IgD-negative memory B cell (primary cell): ENCODE measurements around the gene AMPD1. TPM values are rescaled to one million over a fixed set of nuclear protein-coding genes. Genes with fewer than 3 reads are reported as not detected.
A peak's percentile ranks its signal among the peaks of the same experiment; 100 is the strongest.

Experiments
- H3K27ac Mint-ChIP-seq, 3 donors: one replicate each; pipeline ENCODE4 v1.8.0; 2020 to 2022; ENCODE audit warnings: mild to moderate bottlenecking in 3 of 3, mixed read lengths in 3 of 3, moderate library complexity in 1 of 3
- H3K27me3 Mint-ChIP-seq: one replicate; pipeline ENCODE4 v1.8.0; 2021; ENCODE audit warnings: mixed read lengths
- H3K36me3 Mint-ChIP-seq: one replicate; pipeline ENCODE4 v1.8.0; 2020; ENCODE audit warnings: mild to moderate bottlenecking, mixed read lengths
- H3K4me1 Mint-ChIP-seq, 3 donors: one replicate each; pipeline ENCODE4 v1.8.0; 2020 to 2022; ENCODE audit warnings: mixed read lengths in 3 of 3, mild to moderate bottlenecking in 1 of 3
- H3K4me3 Mint-ChIP-seq, 4 donors: one replicate each; pipeline ENCODE4 v1.8.0; 2020 to 2022; ENCODE audit warnings: mild to moderate bottlenecking in 4 of 4, mixed read lengths in 4 of 4, moderate library complexity in 3 of 4
- H3K9me3 Mint-ChIP-seq, 3 donors: one replicate each; pipeline ENCODE4 v1.8.0; 2020 to 2021; ENCODE audit warnings: mixed read lengths in 3 of 3, mild to moderate bottlenecking in 1 of 3
- polyA plus RNA-seq: library from polyadenylated mRNA; unstranded; fragments of 300-500 nt; fragmentation: Illumina TruSeq; gene quantifications from one replicate; pipeline ENCODE4 v1.2.3, GENCODE V29; 2021

The AMPD1 gene
- polyA plus RNA-seq, 1 donor from 2014 or later: 0.21 TPM

DNA sequence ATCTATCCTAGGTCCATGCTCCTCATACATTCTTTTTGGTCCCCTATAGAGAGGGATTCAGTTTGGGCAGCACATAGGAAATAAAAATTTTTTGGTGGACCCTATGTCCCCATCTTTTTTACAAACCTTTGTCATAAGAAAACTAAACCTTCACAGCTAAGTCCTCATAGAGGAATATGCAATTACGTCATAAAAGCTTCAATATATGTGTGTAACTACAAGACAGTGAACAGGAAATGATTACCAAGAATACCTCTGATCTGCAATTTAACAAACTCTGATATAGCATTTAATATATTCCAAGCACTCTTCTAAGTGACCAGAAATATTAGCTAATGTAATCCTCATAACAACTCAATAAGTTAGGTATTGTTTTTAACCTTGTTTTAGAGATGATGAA lies 19.2 kb downstream of the AMPD1 start:
- Mint-ChIP-seq H3K27ac (no peak overlapping the region), H3K4me1 (no peaks in the 10 kb centered on the region), H3K4me3 (no peak overlapping the region), H3K36me3 (no peaks in the 10 kb centered on the region), H3K27me3 (peaks cover 14% of the 10 kb centered on the region), H3K9me3 (no peaks in the 10 kb centered on the region)

DNA sequence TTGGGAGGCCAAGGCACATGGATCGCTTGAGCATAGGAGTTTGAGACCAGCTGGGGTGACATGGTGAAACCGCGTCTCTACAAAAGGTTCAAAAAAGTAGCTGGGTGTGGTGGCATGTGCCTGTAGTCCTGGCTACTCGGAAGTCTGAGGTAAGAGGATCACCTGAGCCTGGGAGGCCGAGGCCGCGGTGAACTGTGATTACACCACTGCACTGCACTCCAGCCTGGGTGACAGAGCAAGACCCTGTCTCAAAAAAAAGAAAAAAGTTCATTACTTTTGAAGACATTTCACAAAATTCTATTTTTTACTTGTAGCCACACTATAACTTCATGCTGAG lies 23.4 kb downstream of the AMPD1 start:
- Mint-ChIP-seq H3K4me1 (peaks cover 0 to 8% (median 0%) of the 10 kb centered on the region in 3 donors), H3K36me3 (no peaks in the 10 kb centered on the region), H3K4me3 (peak overlapping the region in 1 of 4 donors; percentile 16), H3K9me3 (no peaks in the 10 kb centered on the region), H3K27ac (no peak overlapping the region), H3K27me3 (peaks cover 14% of the 10 kb centered on the region)

DNA sequence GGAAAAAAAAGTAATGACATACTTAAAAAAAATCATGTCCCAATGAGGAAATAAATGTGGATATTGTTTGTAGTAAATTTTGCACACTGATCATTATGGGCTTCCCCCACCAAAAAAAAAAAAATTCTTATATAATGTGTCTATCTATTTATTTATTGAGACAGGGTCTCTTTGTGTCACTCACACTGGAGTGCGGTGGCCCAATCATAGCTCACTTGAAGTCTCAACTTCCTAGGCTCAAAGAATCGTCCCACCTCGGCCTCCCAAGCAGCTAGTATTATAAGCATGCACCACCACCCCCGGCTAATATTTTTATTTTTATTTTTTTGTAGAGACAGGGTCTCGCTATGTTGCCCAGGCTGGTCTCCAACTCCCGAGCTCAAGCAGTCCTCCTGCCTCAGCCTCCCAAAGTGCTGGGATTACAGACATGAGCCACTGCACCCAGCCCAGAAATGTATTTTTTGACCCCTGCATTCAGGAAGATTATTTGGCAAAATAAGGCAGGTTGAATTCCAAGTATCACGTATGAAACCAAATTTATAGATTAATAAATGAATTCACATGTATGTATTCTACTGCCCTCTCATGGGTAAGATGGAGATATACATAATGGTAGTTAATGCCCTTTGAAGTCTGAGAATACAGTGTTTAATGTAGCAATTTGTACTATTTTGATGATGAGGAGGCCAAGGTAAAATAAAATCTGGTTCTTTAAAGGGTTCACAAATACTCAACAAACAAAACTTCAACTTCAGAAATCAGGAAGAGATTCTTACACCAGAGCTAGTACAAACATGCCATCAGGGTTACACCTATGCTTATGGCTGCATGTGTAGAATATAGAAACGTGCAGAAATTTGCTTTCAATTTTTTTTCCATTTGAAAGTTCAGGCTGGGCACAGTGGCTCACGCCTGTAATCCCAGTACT lies 24.1 kb downstream of the AMPD1 start:
- peaks cover 0 to 8% (median 0%) of the 10 kb centered on the region in 3 donors for H3K4me1 Mint-ChIP-seq
- H3K4me3 Mint-ChIP-seq: peak overlapping the region; percentile 51 to 86 (median 58)
- H3K9me3 Mint-ChIP-seq: no peaks in the 10 kb centered on the region
- no peak overlapping the region for H3K27ac Mint-ChIP-seq
- peaks cover 15% of the 10 kb centered on the region for H3K27me3 Mint-ChIP-seq
- H3K36me3 Mint-ChIP-seq: no peaks in the 10 kb centered on the region

DNA sequence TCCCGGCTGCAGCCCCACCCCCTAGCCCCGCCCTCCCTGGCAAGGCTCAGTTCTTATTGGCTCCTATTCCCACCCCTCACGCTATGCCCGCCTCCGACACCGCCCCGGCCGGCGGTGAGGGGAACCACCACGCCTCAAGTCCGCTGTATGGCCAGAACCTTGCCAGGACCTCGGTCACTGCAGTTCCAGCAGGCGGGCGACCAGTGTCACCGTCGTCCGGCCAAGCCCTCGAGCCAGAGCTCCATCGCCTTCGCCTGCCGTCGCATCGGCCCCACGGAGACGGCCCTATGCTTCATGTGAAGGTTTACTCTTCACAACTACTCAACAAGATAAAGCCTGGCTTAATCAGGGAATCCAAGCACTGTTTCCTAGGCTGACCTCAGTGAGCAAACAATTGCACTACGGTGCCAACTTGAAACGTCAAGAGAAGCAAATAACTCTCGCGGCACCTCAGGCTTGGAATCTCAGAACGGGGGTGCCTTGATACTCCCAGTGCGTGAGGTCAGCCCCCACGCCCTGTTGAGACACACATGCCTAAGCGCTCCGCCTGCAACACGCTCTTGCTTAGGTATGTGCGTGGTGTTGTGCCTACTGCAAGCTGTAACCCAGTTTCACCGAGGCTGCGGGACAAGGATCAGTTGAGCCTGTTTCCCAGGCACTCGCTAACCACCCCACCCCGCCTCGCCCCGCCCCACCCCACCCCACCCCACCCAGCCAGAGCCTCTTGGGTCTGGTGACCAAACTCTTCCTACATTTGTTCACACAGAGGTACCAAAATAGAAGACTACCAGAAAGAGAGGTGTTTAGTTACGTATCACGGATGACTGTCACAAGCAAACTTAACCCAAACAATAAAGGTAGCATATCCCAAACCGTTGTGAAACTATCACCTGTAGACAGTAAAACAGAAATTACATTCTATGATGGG lies 25.0 kb downstream of the AMPD1 start:
- H3K4me1 Mint-ChIP-seq: peaks cover 0 to 8% (median 0%) of the 10 kb centered on the region in 3 donors
- H3K4me3 Mint-ChIP-seq: peak overlapping the region; percentile 86 to 99 (median 98)
- peak overlapping the region; percentile 2 to 88 (median 64) for H3K27ac Mint-ChIP-seq
- no peaks in the 10 kb centered on the region for H3K36me3 Mint-ChIP-seq
- H3K27me3 Mint-ChIP-seq: peaks cover 14% of the 10 kb centered on the region
- no peaks in the 10 kb centered on the region for H3K9me3 Mint-ChIP-seq

DNA sequence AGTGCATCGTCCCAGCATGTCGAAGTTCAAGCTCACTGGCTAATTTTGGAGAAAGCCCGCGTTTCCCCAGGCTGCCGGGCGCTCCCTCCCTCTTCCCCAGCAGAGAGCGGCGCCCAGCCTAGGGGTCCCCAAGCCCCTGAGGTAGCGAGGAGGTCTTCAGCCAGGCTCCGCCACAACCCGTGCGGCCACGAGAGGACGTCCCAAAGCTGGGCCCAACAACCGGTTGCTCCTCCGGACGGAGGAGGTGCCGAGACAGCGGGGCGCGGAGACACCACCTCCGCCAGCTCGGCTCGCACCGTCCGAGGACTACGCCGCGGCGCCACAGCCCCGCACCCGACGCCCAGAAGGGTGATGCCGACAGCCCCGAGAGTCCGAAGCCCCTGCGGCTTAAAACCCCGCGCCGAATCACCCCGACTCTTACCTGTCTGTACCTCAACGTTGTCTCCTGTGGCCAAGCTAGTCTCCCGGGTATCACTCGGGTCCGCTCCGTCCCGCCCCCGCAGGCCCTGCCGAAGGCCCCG lies 25.7 kb downstream of the AMPD1 start, which contains the start of gene DENND2C:
Gene DENND2C, minus strand, starts transcription at position 488 of the 521 bp plus-strand sequence. CDS start 44,065 bp downstream, outside the sequence.
- Mint-ChIP-seq H3K27me3 (peaks cover 13% of the 10 kb centered on the region), H3K4me1 (peaks cover 0 to 8% (median 0%) of the 10 kb centered on the region in 3 donors), H3K36me3 (no peaks in the 10 kb centered on the region), H3K9me3 (no peaks in the 10 kb centered on the region), H3K27ac (peak within 1 kb of the TSS; percentile 2 to 88 (median 64)), H3K4me3 (peak within 1 kb of the TSS; percentile 86 to 99 (median 98))

DNA sequence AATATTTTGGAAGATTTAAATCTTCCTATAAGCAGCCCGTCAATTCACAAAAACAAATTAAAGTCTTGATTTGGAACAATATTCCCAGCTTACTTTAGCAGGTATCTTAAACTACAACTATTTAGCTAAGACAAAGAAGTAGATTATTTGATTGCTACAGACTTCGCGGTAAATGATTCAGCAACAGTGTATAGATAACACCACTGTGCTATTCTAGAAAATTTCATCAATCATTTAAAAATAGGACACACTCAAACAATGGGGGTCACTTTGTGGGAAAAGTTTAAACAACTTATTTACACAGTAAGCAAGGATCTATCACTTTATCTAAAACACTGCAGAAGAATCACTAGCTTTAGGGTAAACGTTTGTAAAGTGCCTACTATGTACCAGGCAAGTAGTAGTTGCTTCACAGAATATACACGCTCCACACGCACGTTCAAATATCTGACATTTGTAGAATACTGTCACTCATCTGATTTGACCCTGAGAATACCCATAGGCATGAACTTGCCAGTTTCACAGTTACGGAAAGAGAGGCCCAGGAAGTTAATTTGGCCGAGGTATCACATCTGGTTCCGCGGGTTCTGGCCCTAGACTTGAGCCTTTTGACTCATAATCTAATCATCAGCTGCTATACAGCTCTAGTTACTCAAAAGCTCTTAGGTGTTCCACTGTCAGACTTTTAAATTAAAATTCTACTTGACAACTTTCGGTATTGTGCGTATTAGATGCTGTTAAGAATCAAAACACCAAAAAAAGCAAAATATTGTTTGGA lies 26.4 kb downstream of the AMPD1 start:
- no peaks in the 10 kb centered on the region for H3K9me3 Mint-ChIP-seq
- H3K4me1 Mint-ChIP-seq: peaks cover 0 to 8% (median 0%) of the 10 kb centered on the region in 3 donors
- peaks cover 9% of the 10 kb centered on the region for H3K27me3 Mint-ChIP-seq
- H3K27ac Mint-ChIP-seq: peak overlapping the region in 1 of 3 donors; percentile 88
- no peaks in the 10 kb centered on the region for H3K36me3 Mint-ChIP-seq
- peak overlapping the region; percentile 86 to 99 (median 98) for H3K4me3 Mint-ChIP-seq

DNA sequence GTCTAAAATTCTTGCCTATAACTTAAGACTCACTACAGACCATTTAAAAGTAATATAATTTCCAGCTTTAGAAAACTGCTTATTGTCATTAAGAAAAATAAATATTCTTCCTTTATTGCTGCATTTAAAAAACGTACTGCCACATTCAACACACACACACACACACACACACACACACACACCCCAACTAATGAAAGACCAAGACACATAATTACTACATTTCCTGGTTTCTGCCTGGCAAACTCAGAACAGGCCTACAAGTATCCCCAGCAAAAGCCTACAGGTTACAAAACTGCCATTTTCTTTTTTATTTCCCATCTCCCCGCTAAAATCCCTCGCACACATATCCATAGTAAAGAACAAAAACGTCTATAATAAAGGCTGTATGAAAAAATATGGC lies 27.0 kb downstream of the AMPD1 start:
- Mint-ChIP-seq H3K27ac (no peak overlapping the region), H3K4me1 (peaks cover 0 to 8% (median 0%) of the 10 kb centered on the region in 3 donors), H3K27me3 (peaks cover 9% of the 10 kb centered on the region), H3K4me3 (peak overlapping the region in 1 of 4 donors; percentile 86), H3K36me3 (no peaks in the 10 kb centered on the region), H3K9me3 (no peaks in the 10 kb centered on the region)

DNA sequence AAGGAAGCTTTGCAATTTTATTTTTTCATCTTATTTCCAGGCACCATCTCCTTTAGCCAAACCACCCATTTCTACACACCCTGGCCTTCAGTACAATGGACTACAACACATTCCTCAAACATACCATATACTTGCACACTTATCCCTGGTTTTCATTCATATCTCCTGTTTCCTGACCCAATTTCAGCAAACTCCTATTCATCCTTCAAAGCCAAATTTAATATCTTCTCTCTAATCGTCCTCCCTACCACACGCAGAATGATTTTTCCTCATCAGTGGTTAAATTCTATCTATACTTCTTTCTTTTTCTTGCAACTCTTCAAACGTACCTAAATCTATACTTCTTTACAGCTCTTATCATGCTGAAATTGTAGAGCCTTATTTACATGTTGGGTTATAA lies 28.4 kb downstream of the AMPD1 start:
- no peak overlapping the region for H3K27ac Mint-ChIP-seq
- H3K4me1 Mint-ChIP-seq: peaks cover 0 to 8% (median 0%) of the 10 kb centered on the region in 3 donors
- H3K4me3 Mint-ChIP-seq: peak overlapping the region in 1 of 4 donors; percentile 39
- no peaks in the 10 kb centered on the region for H3K9me3 Mint-ChIP-seq
- H3K36me3 Mint-ChIP-seq: no peaks in the 10 kb centered on the region
- H3K27me3 Mint-ChIP-seq: peaks cover 9% of the 10 kb centered on the region

DNA sequence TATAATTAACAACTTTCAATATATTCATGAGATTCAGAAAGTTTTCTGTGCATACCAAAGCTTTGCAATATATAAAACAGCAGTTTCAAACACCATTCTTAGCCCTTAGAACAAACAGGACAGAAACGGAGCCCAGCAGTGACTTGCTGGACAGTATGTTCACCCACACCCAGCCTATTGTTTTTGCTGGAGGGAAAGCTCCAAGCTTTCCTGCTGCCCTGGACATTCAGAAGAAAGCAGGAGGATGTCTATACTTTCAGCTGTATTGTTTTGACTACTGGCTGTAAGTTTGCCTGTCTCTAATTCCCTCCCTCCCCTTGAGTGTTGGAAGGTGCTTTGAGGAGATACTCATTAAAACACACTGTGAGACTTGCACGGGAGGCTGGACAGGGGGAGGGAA lies 35.1 kb downstream of the AMPD1 start:
- H3K36me3 Mint-ChIP-seq: no peaks in the 10 kb centered on the region

DNA sequence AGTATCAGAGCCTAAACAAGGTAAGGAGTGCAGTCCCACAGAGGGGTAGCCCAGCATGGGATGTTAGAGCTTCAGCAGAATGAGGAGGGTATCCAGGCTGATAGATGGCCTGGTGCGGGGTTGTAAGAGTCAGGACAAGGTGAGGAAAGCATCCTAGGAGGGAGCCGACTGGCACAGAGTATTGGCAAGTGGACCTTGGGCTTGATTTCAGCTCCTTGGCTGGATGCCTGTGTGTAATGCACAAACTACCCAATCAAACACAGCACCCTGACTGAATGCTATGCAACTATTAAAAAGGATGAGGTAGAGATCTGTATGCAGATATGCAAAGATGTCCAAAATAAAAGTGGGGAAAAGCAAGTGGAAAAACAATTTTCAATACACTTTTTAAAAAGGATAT lies 43.5 kb downstream of the AMPD1 start:
- H3K36me3 Mint-ChIP-seq: no peaks in the 10 kb centered on the region
- no peaks in the 10 kb centered on the region for H3K4me1 Mint-ChIP-seq
- H3K27me3 Mint-ChIP-seq: no peaks in the 10 kb centered on the region
- no peaks in the 10 kb centered on the region for H3K9me3 Mint-ChIP-seq
- no peak overlapping the region for H3K4me3 Mint-ChIP-seq
- H3K27ac Mint-ChIP-seq: no peak overlapping the region

More for the DNA sequence above, 35.1 kb downstream of the AMPD1 start:
- H3K27me3 Mint-ChIP-seq: peaks cover 8% of the 10 kb centered on the region
- no peak overlapping the region for H3K27ac Mint-ChIP-seq
- H3K4me3 Mint-ChIP-seq: no peak overlapping the region
- H3K4me1 Mint-ChIP-seq: peaks cover 0 to 2% (median 0%) of the 10 kb centered on the region in 3 donors
- no peaks in the 10 kb centered on the region for H3K9me3 Mint-ChIP-seq

DNA sequence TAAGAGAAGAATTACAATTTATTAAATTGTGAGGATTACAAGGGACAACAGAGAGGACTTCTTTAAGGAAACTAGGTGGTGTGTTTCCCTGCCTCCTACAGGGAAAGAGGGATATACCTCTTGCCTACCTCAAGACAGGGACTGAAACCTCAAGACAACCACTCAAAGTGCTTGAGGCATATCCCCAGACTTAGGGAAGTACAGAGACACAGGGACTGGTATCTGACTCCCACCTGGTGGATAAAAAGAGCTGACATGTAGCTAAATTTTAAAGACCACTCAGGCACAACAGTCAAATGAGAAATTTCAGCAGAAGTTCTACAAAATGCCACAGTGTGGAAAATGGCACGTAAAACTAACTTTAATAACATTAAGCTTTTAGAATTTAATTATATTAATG lies 46.8 kb downstream of the AMPD1 start:
- Mint-ChIP-seq H3K9me3 (no peaks in the 10 kb centered on the region), H3K36me3 (no peaks in the 10 kb centered on the region), H3K4me3 (no peak overlapping the region), H3K4me1 (no peaks in the 10 kb centered on the region), H3K27ac (no peak overlapping the region), H3K27me3 (no peaks in the 10 kb centered on the region)

DNA sequence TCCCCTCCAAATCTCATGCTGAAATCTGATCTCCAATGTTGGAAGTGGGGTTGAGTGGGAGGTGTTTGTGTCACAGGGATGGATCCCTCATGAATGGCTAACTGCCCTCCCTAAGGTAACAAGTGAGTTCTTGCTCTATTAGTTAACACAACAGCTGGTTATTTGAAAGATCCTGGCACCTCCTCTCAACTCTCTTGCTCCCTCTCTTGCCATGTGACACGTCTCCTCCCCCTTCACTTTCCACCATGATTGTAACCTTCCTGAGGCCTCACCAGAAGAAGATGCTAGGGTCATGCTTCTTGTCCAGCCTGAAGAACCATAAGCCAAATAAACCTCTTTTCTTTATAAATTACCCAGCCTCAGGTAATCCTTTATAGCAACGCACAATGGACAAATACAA lies 54.0 kb downstream of the AMPD1 start:
- no peaks in the 10 kb centered on the region for H3K27me3 Mint-ChIP-seq
- H3K4me1 Mint-ChIP-seq: no peaks in the 10 kb centered on the region
- no peak overlapping the region for H3K27ac Mint-ChIP-seq

DNA sequence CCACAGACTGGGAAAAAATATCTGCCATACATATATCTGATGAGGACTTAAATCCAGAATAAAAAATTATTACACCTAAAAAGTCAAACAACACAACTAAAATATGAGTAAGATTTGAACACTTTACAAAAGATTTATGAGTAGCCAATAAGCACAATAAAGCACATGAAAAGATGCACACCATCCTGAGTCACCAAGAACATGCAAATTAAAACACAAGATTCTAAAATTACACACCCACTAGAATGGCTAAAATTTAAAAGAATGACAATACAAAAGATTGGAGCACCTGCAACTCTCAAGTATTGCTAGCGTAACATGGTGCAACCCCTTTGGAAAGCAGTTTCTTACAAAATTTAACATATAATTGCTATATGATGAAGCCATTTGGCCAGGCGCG lies 56.4 kb downstream of the AMPD1 start:
- Mint-ChIP-seq H3K9me3 (peaks cover 0 to 4% (median 0%) of the 10 kb centered on the region in 3 donors), H3K4me3 (no peak overlapping the region), H3K27me3 (no peaks in the 10 kb centered on the region), H3K36me3 (no peaks in the 10 kb centered on the region), H3K27ac (no peak overlapping the region), H3K4me1 (no peaks in the 10 kb centered on the region)

More for the DNA sequence above, 54.0 kb downstream of the AMPD1 start:
- Mint-ChIP-seq H3K36me3 (no peaks in the 10 kb centered on the region), H3K4me3 (no peak overlapping the region), H3K9me3 (peaks cover 0 to 4% (median 0%) of the 10 kb centered on the region in 3 donors)

DNA sequence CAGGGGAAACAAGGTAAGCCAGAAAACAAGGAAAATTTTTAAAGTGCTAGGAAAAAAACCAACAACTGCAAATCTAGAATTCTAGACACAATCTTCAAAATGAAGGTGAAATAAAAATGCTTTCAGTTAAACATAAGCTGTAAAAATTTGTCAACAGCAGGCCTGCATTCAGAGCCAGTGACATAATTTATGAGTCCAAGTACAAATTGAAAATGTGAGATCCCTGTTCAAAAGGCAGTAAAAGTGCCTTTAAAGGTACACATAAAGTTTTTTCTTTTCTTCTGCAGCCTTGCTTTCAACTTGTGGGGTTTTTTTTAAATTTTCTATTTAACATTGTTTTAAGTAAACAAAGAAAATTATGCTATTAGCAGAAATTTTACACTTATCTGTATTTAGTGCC lies 62.9 kb downstream of the AMPD1 start:
- H3K4me1 Mint-ChIP-seq: no peaks in the 10 kb centered on the region
- peaks cover 2% of the 10 kb centered on the region for H3K36me3 Mint-ChIP-seq
- peaks cover 0 to 9% (median 3%) of the 10 kb centered on the region in 3 donors for H3K9me3 Mint-ChIP-seq
- peaks cover 2% of the 10 kb centered on the region for H3K27me3 Mint-ChIP-seq
- no peak overlapping the region for H3K4me3 Mint-ChIP-seq
- H3K27ac Mint-ChIP-seq: no peak overlapping the region
